ENCODE data around the gene ARHGAP45.

GRCh38 chr19:1085676-1086442 is 18.9 kb downstream of the ARHGAP45 start:
- TF ChIP-seq POLR2A (IDR thresholded peaks at IDR 0.05) (no peak), CTCF (IDR thresholded peaks at IDR 0.05) (no peak), EP300 (IDR thresholded peaks at IDR 0.05) (no peak)

Data from gastroesophageal sphincter (tissue), 3 donors.